Aorta (tissue), 5 donors: ENCODE measurements around the gene JCAD. TPM values are rescaled to one million over a fixed set of nuclear protein-coding genes. Genes with fewer than 3 reads are reported as not detected.
"Not testable (repeated sequence)": the region's sequence is repeated elsewhere in the genome, so short reads cannot be mapped to it uniquely, and the experiment has no call there.

Source experiments
- ATAC-seq: fragments of 200-7000 bp; cut with Tn5 transposase; one replicate; pipeline ENCODE4 v1.9.1; 2022; ENCODE audit warnings: moderate library complexity; ENCODE audit not compliant: low FRiP score
- DNase-seq, 2 donors: peaks; one replicate each; pipeline ENCODE4 v3.0.0-alpha.2; 2020
- H3K27ac ChIP-seq, 2 donors: one replicate each; pipeline ENCODE4 v1.5.1; 2013; ENCODE audit warnings: low read length in 2 of 2, mild to moderate bottlenecking in 2 of 2, moderate library complexity in 2 of 2, control low read depth in 1 of 2, inconsistent platforms in 1 of 2, low read depth in 1 of 2
- H3K27me3 ChIP-seq, 2 donors: one replicate each; pipeline ENCODE4 v1.6.1; 2013; ENCODE audit warnings: control low read depth in 1 of 2, low read length in 1 of 2, mild to moderate bottlenecking in 1 of 2, moderate library complexity in 1 of 2; ENCODE audit not compliant: insufficient read depth in 2 of 2, control insufficient read depth in 1 of 2
- H3K36me3 ChIP-seq, 2 donors: one replicate each; pipeline ENCODE4 v1.6.1; 2013; ENCODE audit warnings: control low read depth in 1 of 2, low read length in 1 of 2, mild to moderate bottlenecking in 1 of 2; ENCODE audit not compliant: insufficient read depth in 2 of 2, control insufficient read depth in 1 of 2
- H3K4me1 ChIP-seq, 2 donors: one replicate each; pipeline ENCODE4 v1.6.1; 2013; ENCODE audit warnings: low read length in 2 of 2, control low read depth in 1 of 2, mild to moderate bottlenecking in 1 of 2, moderate library complexity in 1 of 2; ENCODE audit not compliant: insufficient read depth in 2 of 2, control insufficient read depth in 1 of 2
- H3K4me3 ChIP-seq, 2 donors: one replicate each; pipeline ENCODE4 v1.5.1; 2013; ENCODE audit warnings: low read length in 2 of 2, control low read depth in 1 of 2, mild to moderate bottlenecking in 1 of 2
- H3K9me3 ChIP-seq: one replicate; pipeline ENCODE4 v1.6.1; 2013; ENCODE audit warnings: mild to moderate bottlenecking, low read length; ENCODE audit not compliant: control insufficient read depth
- WGBS, 2 donors: extraction: QIAGEN DNeasy Blood & Tissue Kit; methylation state at CpG; one replicate each; pipeline ENCODE4 v1.1.7; 2013; 5-methylcytosine and 5-hydroxymethylcytosine counted together
- intact Hi-C, 2 donors: fragments of 100-400 bp; cut with DNase I; formaldehyde crosslinking; loops; one replicate each; pipeline versions ENCODE4 v1.14.2 to v1.15.0; 2022
- polyA plus RNA-seq, 2 donors: library from polyadenylated mRNA; stranded (reverse); fragments of 200-250 nt; gene quantifications; one replicate each; pipeline ENCODE4 v1.2.3, GENCODE V29; 2013
- total RNA-seq, 2 donors: library from RNA; stranded (reverse); fragmentation: NEBNext Ultra II Directional; extraction: Animal tissue kit (Norgen Biotek cat#: 25700); gene quantifications; one replicate each; pipeline ENCODE4 v1.2.1, GENCODE V29; 2021
- donor health status: healthy with polysubstance abuse.
- donor health status: Bipolar disorder and iron deficiency.
- donor health status: DM: no; HTN: no; CAD: no.
- donor health status: DM: no; HTN: no; CAD: no.
- donor health status: DM: yes; HTN: yes; CAD: no.

JCAD gene
- total and polyA plus RNA-seq, 4 donors, result 13.6 to 82.4 (median 50.2) TPM

GRCh38 chr10:29982997-29983648, 76.3 kb downstream of the JCAD start:
- no peak for DNase-seq
- Histone ChIP-seq H3K4me3 (no peak overlapping the region), H3K27me3 (no peaks in the 10 kb centered on the region), H3K27ac (no peak overlapping the region), H3K36me3 (no peaks in the 10 kb centered on the region), H3K4me1 (no peaks in the 10 kb centered on the region), H3K9me3 (peaks cover 3% of the 10 kb centered on the region)
- intact Hi-C loops, result no loop called here
- ATAC-seq, result no peak
- WGBS, 2 donors, result 95 to 96% methylated on average over 2 of the region's 2 CpGs

GRCh38 chr10:29981510-29981909, 77.9 kb downstream of the JCAD start:
- peaks cover 3% of the 10 kb centered on the region for H3K9me3 ChIP-seq
- intact Hi-C loops, result no loop called here
- H3K4me1 ChIP-seq, result peaks cover 4 to 6% of the 10 kb centered on the region in 2 donors
- H3K27me3 ChIP-seq, result no peaks in the 10 kb centered on the region
- ATAC-seq (no peak), DNase-seq (no peak)
- no peak overlapping the region for H3K4me3 ChIP-seq
- H3K36me3 ChIP-seq, result no peaks in the 10 kb centered on the region
- no peak overlapping the region for H3K27ac ChIP-seq
- 95 to 97% methylated on average over 3 of the region's 3 CpGs for WGBS, 2 donors

- ATAC-seq (no peak), DNase-seq (no peak)
- whole genome bisulfite sequencing, 2 donors, result 60 to 77% methylated on average over 2 of the region's 2 CpGs
- Histone ChIP-seq H3K36me3 (no peaks in the 10 kb centered on the region), H3K27me3 (no peaks in the 10 kb centered on the region), H3K4me3 (no peak overlapping the region), H3K27ac (no peak overlapping the region), H3K4me1 (peaks cover 7% of the 10 kb centered on the region in 2 donors), H3K9me3 (peaks cover 3% of the 10 kb centered on the region)
- intact Hi-C loops, result no loop called here
Measured at GRCh38 chr10:29980084-29980483, 79.3 kb downstream of the JCAD start.

GRCh38 chr10:29979421-29979779, 80.0 kb downstream of the JCAD start:
- H3K36me3 ChIP-seq, H3K27me3 ChIP-seq, H3K4me3 ChIP-seq, DNase-seq, H3K9me3 ChIP-seq, ATAC-seq, intact Hi-C loops, H3K4me1 ChIP-seq: not testable (repeated sequence)
- 38 to 61% methylated on average over 2 of the region's 2 CpGs for WGBS, 2 donors
- H3K27ac ChIP-seq, result peak overlapping the region; percentile 1 to 26

- DNase-seq (no peak), ATAC-seq (no peak)
- Histone ChIP-seq H3K9me3 (no peaks in the 10 kb centered on the region), H3K27me3 (no peaks in the 10 kb centered on the region), H3K27ac (peak overlapping the region in 1 of 2 donors; percentile 67), H3K36me3 (no peaks in the 10 kb centered on the region), H3K4me1 (peaks cover 7% of the 10 kb centered on the region in 2 donors), H3K4me3 (no peak overlapping the region)
- WGBS, 2 donors, result 49 to 88% methylated on average over 4 of the region's 4 CpGs
- intact Hi-C loops, result no loop called here
Measured at GRCh38 chr10:29977171-29977570, 82.2 kb downstream of the JCAD start.

- H3K4me3 ChIP-seq, result no peak overlapping the region
- H3K27me3 ChIP-seq, result no peaks in the 10 kb centered on the region
- H3K4me1 ChIP-seq, result peaks cover 7% of the 10 kb centered on the region in 2 donors
- ATAC-seq (no peak), DNase-seq (no peak)
- H3K9me3 ChIP-seq, result no peaks in the 10 kb centered on the region
- 8 to 22% methylated on average over 2 of the region's 2 CpGs for WGBS, 2 donors
- intact Hi-C loops, result no loop called here
- H3K27ac ChIP-seq, result peak overlapping the region in 1 of 2 donors; percentile 76
- H3K36me3 ChIP-seq, result no peaks in the 10 kb centered on the region
Measured at GRCh38 chr10:29976134-29976533, 83.3 kb downstream of the JCAD start.

- Histone ChIP-seq H3K36me3 (no peaks in the 10 kb centered on the region), H3K27me3 (no peaks in the 10 kb centered on the region), H3K4me3 (no peak overlapping the region), H3K9me3 (no peaks in the 10 kb centered on the region), H3K4me1 (peaks cover 7% of the 10 kb centered on the region in 2 donors), H3K27ac (no peak overlapping the region)
- intact Hi-C loops, result no loop called here
- WGBS, 2 donors, result 60 to 93% methylated on average over 3 of the region's 3 CpGs
- no peak for DNase-seq
- ATAC-seq, result no peak
Measured at GRCh38 chr10:29974773-29975172, 84.6 kb downstream of the JCAD start.

- Histone ChIP-seq H3K27ac (no peak overlapping the region), H3K36me3 (no peaks in the 10 kb centered on the region), H3K4me1 (peaks cover 7% of the 10 kb centered on the region in 2 donors), H3K9me3 (no peaks in the 10 kb centered on the region), H3K4me3 (no peak overlapping the region), H3K27me3 (no peaks in the 10 kb centered on the region)
- intact Hi-C loops, result no loop called here
- 93% methylated on average over 5 of the region's 5 CpGs for WGBS, 2 donors
- DNase-seq (no peak), ATAC-seq (no peak)
Measured at GRCh38 chr10:29973921-29974320, 85.5 kb downstream of the JCAD start.

- Histone ChIP-seq H3K27ac (no peak overlapping the region), H3K36me3 (no peaks in the 10 kb centered on the region), H3K4me3 (no peak overlapping the region), H3K4me1 (no peaks in the 10 kb centered on the region), H3K9me3 (no peaks in the 10 kb centered on the region), H3K27me3 (no peaks in the 10 kb centered on the region)
- WGBS, 2 donors, result 33 to 40% methylated on average over 2 of the region's 2 CpGs
- no peak for DNase-seq
- ATAC-seq, result no peak
- intact Hi-C loops, result no loop called here
Measured at GRCh38 chr10:29970576-29970975, 88.8 kb downstream of the JCAD start.
